ENCODE data around the gene PPFIA2.

- TF ChIP-seq CTCF (IDR thresholded peaks at IDR 0.05) (no peak), ZFX (IDR thresholded peaks at IDR 0.05; ENCODE audit: borderline replicate concordance) (no peak)
Observed at GRCh38 chr12:81339071-81339470, 420.1 kb downstream of the PPFIA2 start.
